HG02938 (cell line): ENCODE results near the gene TSPYL6.
A peak's percentile ranks its signal among the peaks of the same experiment; 100 is the strongest.
"Not testable (repeated sequence)": the region's sequence is repeated elsewhere in the genome, so short reads cannot be mapped to it uniquely, and the experiment has no call there.

Experiments
- ATAC-seq: cut with Tn5 transposase; IDR thresholded peaks from one replicate; pipeline ENCODE4 v1.9.1; 2021; ENCODE audit warnings: mild to moderate bottlenecking, moderate library complexity; ENCODE audit not compliant: unreplicated experiment

TSPYL6 gene

DNA sequence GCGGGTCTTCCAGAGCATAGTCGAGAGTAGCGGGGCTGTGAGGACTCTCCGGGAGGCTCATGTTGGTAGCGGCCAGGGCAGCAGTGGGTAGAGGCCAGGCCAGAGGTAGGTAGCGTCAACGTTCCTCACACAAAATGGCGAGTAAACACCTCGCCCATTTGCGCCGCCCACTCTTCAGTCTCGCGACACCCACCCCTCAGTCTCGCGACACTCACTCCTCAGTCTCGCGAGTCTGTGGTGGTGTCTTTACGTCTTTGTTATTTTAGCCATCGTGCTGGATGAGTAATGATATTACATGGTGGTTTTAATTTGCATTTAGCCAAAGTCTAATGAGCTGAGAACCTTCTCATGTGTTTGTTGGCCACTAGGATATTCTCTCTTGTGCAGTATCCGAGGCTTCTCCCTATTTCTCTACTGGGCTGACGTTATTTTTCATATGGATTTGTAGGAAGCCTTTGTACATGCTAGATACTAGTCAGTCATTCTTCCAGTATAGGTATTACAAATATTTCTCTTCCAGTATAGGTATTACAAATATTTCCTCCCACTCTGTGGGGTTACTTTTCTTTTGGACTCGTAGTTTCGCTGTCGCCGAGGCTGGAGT, at the start of gene TSPYL6:
TSPYL6 (minus strand) TSS at position 139 of the 604 bp plus-strand sequence; CDS start at position 61, 78 bp downstream.
- ATAC-seq: no peak

- no peak for ATAC-seq
Measured at GRCh38 chr2:54303631-54304030, 47.6 kb upstream of the TSPYL6 start.

DNA sequence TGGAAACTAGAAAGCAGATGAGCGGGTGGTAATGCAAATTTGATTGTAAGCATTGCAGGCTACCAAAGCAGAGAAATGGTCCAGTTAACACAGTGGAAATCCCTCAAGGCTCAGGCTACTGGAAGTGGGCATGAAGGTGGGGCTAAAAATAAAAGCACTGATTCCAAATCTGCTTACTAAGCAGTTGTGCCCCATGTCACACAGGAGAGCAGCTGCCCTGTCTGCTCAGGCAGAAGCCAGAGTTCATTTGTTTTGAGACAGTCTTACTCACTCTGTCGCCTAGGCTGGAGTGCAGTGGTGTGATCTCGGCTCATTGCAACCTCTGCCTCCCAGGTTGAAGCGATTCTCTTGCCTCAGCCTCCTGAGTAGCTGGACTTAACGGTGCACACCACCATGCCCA, 42.5 kb upstream of the TSPYL6 start:
- ATAC-seq: no peak

DNA sequence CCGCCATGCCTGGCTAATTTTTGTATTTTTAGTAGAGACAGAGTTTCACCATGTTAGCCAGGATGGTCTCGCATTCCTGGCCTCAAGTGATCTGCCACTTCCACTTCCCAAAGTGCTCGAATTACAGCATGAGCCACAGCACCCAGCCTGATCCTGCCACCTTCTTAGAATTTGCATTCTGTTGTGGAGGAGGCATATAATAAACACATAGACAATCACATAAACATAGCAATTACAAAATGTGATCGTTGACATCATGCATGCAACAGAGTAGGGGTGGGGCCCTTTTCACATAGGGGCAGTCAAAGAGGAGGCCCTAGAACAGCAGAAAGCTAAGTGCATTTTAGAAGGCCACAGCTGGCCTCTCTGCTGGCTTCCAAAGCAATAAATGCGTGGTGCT, 39.9 kb upstream of the TSPYL6 start:
- ATAC-seq: no peak

DNA sequence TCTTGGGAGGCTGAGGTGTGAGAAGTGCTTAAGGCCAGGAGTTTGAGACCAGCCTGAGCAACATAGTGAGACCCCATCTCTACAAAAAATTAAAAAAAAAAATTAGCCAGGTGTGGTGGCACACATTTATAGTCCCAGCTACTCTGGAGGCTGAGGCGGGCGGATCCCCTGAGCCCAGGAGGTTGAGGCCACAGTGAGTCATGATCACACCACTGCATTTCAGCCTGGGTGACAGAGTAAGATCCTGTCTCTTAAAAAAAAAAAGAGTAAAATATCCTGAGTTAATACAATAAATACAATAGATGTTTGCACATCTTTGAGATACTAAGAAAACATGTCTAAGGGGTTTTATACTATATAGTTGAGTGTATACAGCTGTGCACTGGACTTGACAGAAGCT, 38.6 kb upstream of the TSPYL6 start:
- ATAC-seq: not testable (repeated sequence)

GRCh38 chr2:54290356-54291025, 34.5 kb upstream of the TSPYL6 start:
- no peak for ATAC-seq

DNA sequence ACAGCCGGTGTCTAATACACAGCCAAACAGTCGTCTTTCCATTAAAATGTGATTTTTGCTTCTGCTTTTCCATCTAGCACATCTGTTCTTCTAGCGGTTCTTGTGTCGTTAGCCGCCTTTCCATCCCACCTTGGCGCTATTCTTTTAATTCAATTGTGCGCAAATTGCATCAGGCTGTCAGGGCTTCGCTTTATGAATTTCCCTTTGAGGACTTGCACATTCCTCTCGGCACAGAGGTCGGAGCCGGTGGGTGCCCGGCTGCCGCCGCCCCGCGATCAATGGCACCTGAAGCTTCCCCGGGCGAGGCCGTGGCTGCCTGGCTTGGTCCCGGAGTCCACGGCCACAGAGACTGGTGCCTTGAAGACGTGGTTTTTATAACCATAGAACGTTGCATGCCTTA, 33.9 kb upstream of the TSPYL6 start:
- no peak for ATAC-seq

GRCh38 chr2:54287532-54287931, 31.5 kb upstream of the TSPYL6 start:
- no peak for ATAC-seq

DNA sequence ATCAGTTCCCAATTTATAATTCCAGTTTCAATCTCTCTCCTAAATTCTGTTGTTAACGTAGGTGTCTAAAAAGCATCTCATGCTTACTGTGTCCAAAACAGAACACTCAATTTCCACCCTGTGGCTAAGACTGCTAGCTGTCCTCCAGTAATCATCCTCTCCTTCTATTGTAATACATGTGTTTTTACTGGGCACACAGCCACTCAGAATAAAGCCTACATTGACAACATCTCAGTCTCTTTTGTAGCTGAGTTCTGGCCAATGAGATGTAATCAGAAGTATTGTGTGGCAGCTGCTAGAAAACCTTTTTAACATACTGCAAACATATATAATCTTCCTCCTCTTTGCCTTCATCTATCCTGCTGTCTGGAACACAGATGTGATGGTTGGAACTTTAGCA, 29.4 kb upstream of the TSPYL6 start:
- ATAC-seq: no peak

DNA sequence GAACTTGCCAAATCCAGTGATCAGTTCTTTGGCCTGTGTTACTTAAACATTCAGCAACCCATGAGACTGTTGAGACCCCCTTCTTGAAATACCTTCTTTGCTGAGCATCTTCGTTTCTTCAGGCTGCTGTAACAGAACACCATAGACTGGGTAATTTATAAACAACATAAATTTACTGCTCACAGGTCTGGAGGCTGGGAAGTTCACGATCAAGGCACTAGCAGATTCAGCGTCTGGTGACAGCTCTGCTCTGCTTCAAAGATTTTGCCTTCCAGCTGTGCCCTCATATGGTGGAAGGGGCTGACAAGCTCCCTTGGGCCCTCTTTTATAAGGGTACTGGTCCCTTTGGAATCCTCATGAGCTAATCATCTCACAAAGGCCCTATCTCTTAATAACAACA, 28.8 kb upstream of the TSPYL6 start:
- no peak for ATAC-seq

DNA sequence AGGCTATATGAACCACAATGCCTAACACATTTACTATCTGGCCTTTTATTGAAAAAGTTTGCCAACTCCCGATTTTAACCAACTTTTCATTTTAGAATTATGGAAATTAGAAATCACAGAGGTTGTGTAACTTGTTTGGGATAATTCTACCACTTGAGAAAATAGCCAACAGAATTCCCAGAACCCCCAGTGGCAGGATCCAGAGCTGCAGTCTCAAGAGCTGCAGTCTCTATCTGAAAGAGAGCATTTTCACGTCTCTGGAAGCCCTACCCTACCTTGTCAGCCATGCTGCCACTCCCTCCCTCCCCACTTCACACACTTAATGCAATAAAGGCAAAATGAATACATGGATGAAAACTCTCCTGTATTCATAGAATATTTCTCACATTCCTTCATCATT, 23.4 kb upstream of the TSPYL6 start:
- ATAC-seq: no peak

DNA sequence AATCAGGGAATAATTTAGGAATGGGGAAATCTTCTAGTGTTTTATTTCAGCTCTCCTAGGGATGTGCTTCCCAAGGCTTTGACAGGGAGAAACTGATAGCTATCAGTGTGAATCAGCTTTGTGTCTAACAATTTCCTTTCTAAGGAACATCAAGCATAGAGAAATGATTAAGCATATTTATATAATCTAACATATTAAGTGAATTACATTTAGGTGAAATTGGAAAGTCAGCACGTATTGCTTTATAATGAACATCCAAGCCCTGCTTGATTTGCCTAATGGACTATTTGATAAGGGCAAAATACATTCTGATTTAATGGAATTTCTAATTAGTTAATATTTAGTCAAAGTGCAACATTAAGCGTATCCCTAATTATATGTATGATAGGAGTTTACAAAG, 19.5 kb upstream of the TSPYL6 start:
- no peak for ATAC-seq

- no peak for ATAC-seq
Measured at GRCh38 chr2:54274781-54275242, 18.8 kb upstream of the TSPYL6 start.

- ATAC-seq: peak; percentile 94
Measured at GRCh38 chr2:54271843-54272627, 16.0 kb upstream of the TSPYL6 start.

DNA sequence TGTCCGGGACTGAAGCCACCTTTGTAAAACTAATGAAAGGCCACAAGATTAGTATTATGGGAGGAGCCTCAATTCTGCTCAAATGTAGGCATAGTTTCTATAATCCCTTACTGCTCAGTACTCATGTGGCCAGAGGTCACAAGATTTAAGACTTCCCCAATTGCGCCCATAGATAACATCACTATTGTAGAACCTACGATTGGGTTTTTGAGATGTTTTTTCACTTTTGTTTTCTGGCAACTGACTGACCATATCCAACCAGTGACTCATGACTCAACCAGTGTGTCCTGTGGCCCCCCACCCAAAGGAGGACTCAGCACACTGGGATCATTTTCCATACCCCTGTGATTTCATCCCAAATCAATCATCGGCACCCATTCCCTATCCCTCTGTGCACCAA, 15.2 kb upstream of the TSPYL6 start:
- ATAC-seq: no peak

- ATAC-seq: no peak
Measured at GRCh38 chr2:54267577-54267976, 11.5 kb upstream of the TSPYL6 start.

GRCh38 chr2:54265081-54265480, 9.1 kb upstream of the TSPYL6 start:
- not testable (repeated sequence) for ATAC-seq

GRCh38 chr2:54262015-54262765, 6.2 kb upstream of the TSPYL6 start:
- ATAC-seq: no peak

DNA sequence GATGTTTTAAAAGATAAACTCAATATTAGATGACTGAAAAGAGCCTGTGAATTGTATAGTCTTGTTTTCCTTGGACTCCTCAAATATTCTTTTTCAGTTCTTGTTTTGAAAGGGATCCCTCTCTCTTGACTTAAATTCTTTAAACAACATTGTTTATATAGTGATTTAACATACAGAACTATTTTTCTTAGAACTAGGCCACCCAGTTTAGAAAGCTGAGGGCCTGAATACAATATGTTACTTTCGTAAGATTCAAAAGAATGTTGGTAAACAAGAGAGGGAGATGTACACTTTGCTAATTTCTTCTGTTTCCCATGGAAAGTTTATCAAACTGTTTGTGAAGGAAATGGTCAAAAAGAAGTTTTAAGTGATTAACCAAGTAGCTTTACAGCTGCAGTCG, 5.5 kb upstream of the TSPYL6 start:
- no peak for ATAC-seq

DNA sequence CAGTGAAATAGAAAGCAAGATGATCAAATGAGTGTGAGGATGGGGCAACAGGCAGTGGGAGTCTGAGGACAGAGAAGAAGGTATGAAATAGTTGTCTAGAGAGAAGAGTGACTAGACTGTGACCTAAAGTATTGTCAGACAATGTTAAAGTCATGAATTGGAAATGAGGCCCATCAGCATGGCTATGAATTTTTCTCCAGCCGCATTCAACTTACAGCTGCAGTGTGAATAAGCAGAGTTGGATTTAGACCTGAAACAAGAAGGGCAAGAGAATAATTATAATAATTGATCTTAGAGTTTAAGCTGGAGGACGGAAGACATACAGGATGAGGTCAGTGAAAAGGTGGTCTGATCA, 4.2 kb upstream of the TSPYL6 start:
- ATAC-seq: no peak
